Neuronal stem cell (in vitro differentiated cells): ENCODE data around the gene ARHGAP31.

Experiments
- DNase-seq: peaks from one replicate; pipeline ENCODE4 v3.0.0-alpha.2; 2013; ENCODE audit warnings: low spot score
- H2AFZ ChIP-seq: one replicate; pipeline ENCODE4 v1.6.1; 2013; ENCODE audit warnings: mild to moderate bottlenecking, low read length, inconsistent platforms
- H2AK5ac ChIP-seq: 2 replicates; pipeline ENCODE4 v1.6.1; 2013; ENCODE audit warnings: low read depth, mild to moderate bottlenecking, inconsistent platforms, low read length, moderate library complexity, mixed read lengths
- H2BK120ac ChIP-seq: 2 replicates; pipeline ENCODE4 v1.6.1; 2013; ENCODE audit warnings: low read depth, mild to moderate bottlenecking, inconsistent platforms, low read length, moderate library complexity, mixed read lengths
- H2BK12ac ChIP-seq: one replicate; pipeline ENCODE4 v1.6.1; 2013; ENCODE audit warnings: low read length, inconsistent platforms
- H2BK15ac ChIP-seq: 2 replicates; pipeline ENCODE4 v1.6.1; 2013; ENCODE audit warnings: mild to moderate bottlenecking, low read length, inconsistent platforms, mixed read lengths
- H2BK5ac ChIP-seq: one replicate; pipeline ENCODE4 v1.6.1; 2013; ENCODE audit warnings: inconsistent platforms, mild to moderate bottlenecking, low read length, moderate library complexity
- H3K14ac ChIP-seq: one replicate; pipeline ENCODE4 v1.6.1; 2013; ENCODE audit warnings: low read length, inconsistent platforms
- H3K18ac ChIP-seq: 2 replicates; pipeline ENCODE4 v1.6.1; 2013; ENCODE audit warnings: low read length, inconsistent platforms
- H3K23ac ChIP-seq: 2 replicates; pipeline ENCODE4 v1.6.1; 2013; ENCODE audit warnings: low read depth, mild to moderate bottlenecking, mixed read lengths, low read length, inconsistent platforms; ENCODE audit not compliant: poor library complexity
- H3K27ac ChIP-seq: replicated peaks from 3 replicates; pipeline ENCODE4 v1.5.1; 2013; ENCODE audit warnings: low read length, inconsistent platforms
- H3K27me3 ChIP-seq, 3 experiments: 2 replicates each; pipeline ENCODE4 v1.6.1; 2013; ENCODE audit warnings: low read length in 3 of 3, mild to moderate bottlenecking in 2 of 3, inconsistent platforms in 1 of 3, low read depth in 1 of 3, mixed read lengths in 1 of 3, moderate library complexity in 1 of 3; ENCODE audit not compliant: control insufficient read depth in 3 of 3, insufficient read depth in 3 of 3
- H3K36me3 ChIP-seq, 2 donors: replicated peaks in 1 of 2; 2 replicates each; pipeline ENCODE4 v1.6.1; 2013; ENCODE audit warnings: low read length in 2 of 2; ENCODE audit not compliant: control insufficient read depth in 2 of 2, insufficient read depth in 2 of 2
- H3K4ac ChIP-seq: 2 replicates; pipeline ENCODE4 v1.6.1; 2013; ENCODE audit warnings: inconsistent platforms, mild to moderate bottlenecking, low read length, moderate library complexity
- H3K4me1 ChIP-seq, 2 donors: 1 replicate in 1 of 2; 2 replicates in 1 of 2; pipeline ENCODE4 v1.6.1; 2013; ENCODE audit warnings: low read length in 2 of 2, low read depth in 1 of 2; ENCODE audit not compliant: control insufficient read depth in 2 of 2, insufficient read depth in 1 of 2
- H3K4me2 ChIP-seq: one replicate; pipeline ENCODE4 v1.6.1; 2013; ENCODE audit warnings: mild to moderate bottlenecking, low read length, inconsistent platforms; ENCODE audit not compliant: insufficient read depth, poor library complexity, severe bottlenecking
- H3K4me3 ChIP-seq, 2 donors: 2 replicates each; pipeline ENCODE4 v1.5.1; 2013; ENCODE audit warnings: low read length in 2 of 2, mild to moderate bottlenecking in 2 of 2, inconsistent platforms in 1 of 2, moderate library complexity in 1 of 2
- H3K79me1 ChIP-seq: one replicate; pipeline ENCODE4 v1.6.1; 2013; ENCODE audit warnings: low read depth, mild to moderate bottlenecking, inconsistent platforms, low read length, moderate library complexity
- H3K9ac ChIP-seq: one replicate; pipeline ENCODE4 v1.6.1; 2013; ENCODE audit warnings: mild to moderate bottlenecking, low read depth, low read length, inconsistent platforms; ENCODE audit not compliant: poor library complexity
- H3K9me3 ChIP-seq, 2 donors: replicated peaks in 1 of 2; 2 replicates each; pipeline versions ENCODE3 to v1.6.1; 2013; ENCODE audit warnings: low read length in 2 of 2, mild to moderate bottlenecking in 2 of 2, inconsistent platforms in 1 of 2, low read depth in 1 of 2, mixed read lengths in 1 of 2, moderate library complexity in 1 of 2; ENCODE audit not compliant: control insufficient read depth in 2 of 2, insufficient read depth in 1 of 2
- H4K8ac ChIP-seq: one replicate; pipeline ENCODE4 v1.6.1; 2013; ENCODE audit warnings: low read depth, mild to moderate bottlenecking, inconsistent platforms, low read length, moderate library complexity
- H4K91ac ChIP-seq: one replicate; pipeline ENCODE4 v1.6.1; 2013; ENCODE audit warnings: low read length, low read depth, mild to moderate bottlenecking, inconsistent platforms; ENCODE audit not compliant: poor library complexity
- WGBS, 2 donors: extraction: QIAGEN DNeasy Blood & Tissue Kit; methylation state at CpG; one replicate each; pipeline ENCODE4 v1.1.7; 2013; ENCODE audit warnings: missing lambda C conversion rate in 2 of 2, mixed read lengths in 1 of 2; ENCODE audit not compliant: insufficient read length in 2 of 2, insufficient replicate concordance in 1 of 2; ENCODE audit errors: extremely low coverage in 2 of 2; 5-methylcytosine and 5-hydroxymethylcytosine counted together

ARHGAP31 gene

GRCh38 chr3:119342176-119342575, 48.0 kb downstream of the ARHGAP31 start:
- Histone ChIP-seq H3K4me2 (no peak overlapping the region), H2BK5ac (no peak overlapping the region), H4K91ac (no peak overlapping the region), H4K8ac (no peak overlapping the region), H3K23ac (no peak overlapping the region), H3K4ac (no peak overlapping the region), H3K9me3 (no peaks in the 10 kb centered on the region), H3K79me1 (no peaks in the 10 kb centered on the region), H3K14ac (no peak overlapping the region), H3K9ac (no peak overlapping the region), H2BK15ac (no peak overlapping the region), H3K27me3 (no peaks in the 10 kb centered on the region), H3K36me3 (no peaks in the 10 kb centered on the region), H3K18ac (no peak overlapping the region), H3K27ac (no peak overlapping the region), H2BK120ac (no peak overlapping the region), H2AK5ac (no peak overlapping the region), H3K4me3 (no peak overlapping the region), H2AFZ (no peak overlapping the region), H2BK12ac (no peak overlapping the region), H3K4me1 (peaks cover 0 to 15% of the 10 kb centered on the region in 2 donors)
- DNase-seq: no peak
- WGBS, 2 donors: no CpG with 5 or more reads among the region's 1 CpG

- WGBS, 2 donors: no CpG with 5 or more reads among the region's 5 CpGs
- H2AFZ ChIP-seq: no peak overlapping the region
- H2BK5ac ChIP-seq: no peak overlapping the region
- H3K27ac ChIP-seq: no peak overlapping the region
- H2AK5ac ChIP-seq: no peak overlapping the region
- H3K4ac ChIP-seq: no peak overlapping the region
- H3K18ac ChIP-seq: no peak overlapping the region
- H3K4me3 ChIP-seq: no peak overlapping the region
- no peak overlapping the region for H2BK12ac ChIP-seq
- no peak overlapping the region for H2BK120ac ChIP-seq
- no peak overlapping the region for H2BK15ac ChIP-seq
- no peak overlapping the region for H4K91ac ChIP-seq
- peaks cover 0 to 7% of the 10 kb centered on the region in 2 donors for H3K9me3 ChIP-seq
- H3K36me3 ChIP-seq: no peaks in the 10 kb centered on the region
- H3K23ac ChIP-seq: no peak overlapping the region
- no peak overlapping the region for H3K14ac ChIP-seq
- H4K8ac ChIP-seq: no peak overlapping the region
- no peak overlapping the region for H3K9ac ChIP-seq
- no peaks in the 10 kb centered on the region for H3K27me3 ChIP-seq
- H3K79me1 ChIP-seq: no peaks in the 10 kb centered on the region
- no peak for DNase-seq
- no peak overlapping the region for H3K4me2 ChIP-seq
- H3K4me1 ChIP-seq: peaks cover 0 to 15% of the 10 kb centered on the region in 2 donors
These were observed 49.5 kb downstream of the ARHGAP31 start for GRCh38 chr3:119343719-119344118.

GRCh38 chr3:119346076-119346496, 51.9 kb downstream of the ARHGAP31 start:
- no peak for DNase-seq
- no CpG with 5 or more reads among the region's 1 CpG for WGBS, 2 donors
- Histone ChIP-seq H2BK12ac (no peak overlapping the region), H2AK5ac (no peak overlapping the region), H4K8ac (no peak overlapping the region), H3K4me1 (peaks cover 17 to 22% of the 10 kb centered on the region in 2 donors), H3K4me2 (no peak overlapping the region), H3K27me3 (no peaks in the 10 kb centered on the region), H2AFZ (peak overlapping the region; percentile 51), H3K18ac (peak overlapping the region; percentile 69), H3K23ac (no peak overlapping the region), H3K9me3 (peaks cover 0 to 7% of the 10 kb centered on the region in 2 donors), H2BK15ac (no peak overlapping the region), H3K79me1 (no peaks in the 10 kb centered on the region), H3K14ac (no peak overlapping the region), H2BK5ac (no peak overlapping the region), H2BK120ac (no peak overlapping the region), H4K91ac (no peak overlapping the region), H3K4ac (no peak overlapping the region), H3K36me3 (no peaks in the 10 kb centered on the region), H3K27ac (peak overlapping the region; percentile 45), H3K9ac (no peak overlapping the region), H3K4me3 (no peak overlapping the region)

GRCh38 chr3:119347036-119347435, 52.9 kb downstream of the ARHGAP31 start:
- no peak overlapping the region for H4K8ac ChIP-seq
- no peak overlapping the region for H2AK5ac ChIP-seq
- no peak overlapping the region for H3K14ac ChIP-seq
- peak overlapping the region; percentile 8 for H2BK120ac ChIP-seq
- H2BK12ac ChIP-seq: peak overlapping the region; percentile 35
- H3K23ac ChIP-seq: no peak overlapping the region
- H3K36me3 ChIP-seq: no peaks in the 10 kb centered on the region
- H3K9me3 ChIP-seq: peaks cover 0 to 7% of the 10 kb centered on the region in 2 donors
- H3K27ac ChIP-seq: no peak overlapping the region
- no peaks in the 10 kb centered on the region for H3K27me3 ChIP-seq
- no peak overlapping the region for H4K91ac ChIP-seq
- H3K4me2 ChIP-seq: no peak overlapping the region
- no peak for DNase-seq
- no peaks in the 10 kb centered on the region for H3K79me1 ChIP-seq
- H2BK15ac ChIP-seq: peak overlapping the region; percentile 8
- peaks cover 27 to 28% of the 10 kb centered on the region in 2 donors for H3K4me1 ChIP-seq
- peak overlapping the region; percentile 44 for H3K18ac ChIP-seq
- WGBS, 2 donors: no CpG with 5 or more reads among the region's 3 CpGs
- no peak overlapping the region for H3K4me3 ChIP-seq
- no peak overlapping the region for H2AFZ ChIP-seq
- no peak overlapping the region for H3K9ac ChIP-seq
- no peak overlapping the region for H3K4ac ChIP-seq
- no peak overlapping the region for H2BK5ac ChIP-seq
